GM12801 (cell line): ENCODE results near the gene ASPG.

Experiments used
- TF ChIP-seq, protein P1 (sequence below): IDR thresholded peaks from one replicate; pipeline ENCODE4 v1.5.1; 2011; ENCODE audit warnings: control low read depth; ENCODE audit not compliant: insufficient read length; ENCODE audit errors: extremely low read depth

ASPG gene

DNA sequence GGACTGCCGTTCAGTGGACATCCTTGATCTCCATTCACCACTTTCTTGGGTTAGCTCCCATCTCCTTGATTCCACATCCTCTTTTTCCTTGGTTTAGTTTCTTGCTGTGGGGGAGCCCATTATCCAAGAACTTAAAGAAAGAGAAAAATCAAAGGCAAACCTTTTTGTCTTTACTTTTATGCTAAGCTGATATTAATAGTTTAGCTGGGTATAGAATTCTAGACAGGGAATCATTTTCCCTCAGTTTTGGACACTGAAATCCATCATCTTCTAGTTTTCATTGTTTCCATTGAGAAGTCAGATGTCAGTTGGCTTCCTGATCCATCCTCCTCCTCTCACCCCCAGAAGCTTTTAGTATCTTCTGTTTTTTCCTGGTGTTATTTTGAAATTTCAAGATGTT is 44.1 kb downstream of the ASPG start:
- TF ChIP-seq, protein P1, sequence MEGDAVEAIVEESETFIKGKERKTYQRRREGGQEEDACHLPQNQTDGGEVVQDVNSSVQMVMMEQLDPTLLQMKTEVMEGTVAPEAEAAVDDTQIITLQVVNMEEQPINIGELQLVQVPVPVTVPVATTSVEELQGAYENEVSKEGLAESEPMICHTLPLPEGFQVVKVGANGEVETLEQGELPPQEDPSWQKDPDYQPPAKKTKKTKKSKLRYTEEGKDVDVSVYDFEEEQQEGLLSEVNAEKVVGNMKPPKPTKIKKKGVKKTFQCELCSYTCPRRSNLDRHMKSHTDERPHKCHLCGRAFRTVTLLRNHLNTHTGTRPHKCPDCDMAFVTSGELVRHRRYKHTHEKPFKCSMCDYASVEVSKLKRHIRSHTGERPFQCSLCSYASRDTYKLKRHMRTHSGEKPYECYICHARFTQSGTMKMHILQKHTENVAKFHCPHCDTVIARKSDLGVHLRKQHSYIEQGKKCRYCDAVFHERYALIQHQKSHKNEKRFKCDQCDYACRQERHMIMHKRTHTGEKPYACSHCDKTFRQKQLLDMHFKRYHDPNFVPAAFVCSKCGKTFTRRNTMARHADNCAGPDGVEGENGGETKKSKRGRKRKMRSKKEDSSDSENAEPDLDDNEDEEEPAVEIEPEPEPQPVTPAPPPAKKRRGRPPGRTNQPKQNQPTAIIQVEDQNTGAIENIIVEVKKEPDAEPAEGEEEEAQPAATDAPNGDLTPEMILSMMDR: no peak

DNA sequence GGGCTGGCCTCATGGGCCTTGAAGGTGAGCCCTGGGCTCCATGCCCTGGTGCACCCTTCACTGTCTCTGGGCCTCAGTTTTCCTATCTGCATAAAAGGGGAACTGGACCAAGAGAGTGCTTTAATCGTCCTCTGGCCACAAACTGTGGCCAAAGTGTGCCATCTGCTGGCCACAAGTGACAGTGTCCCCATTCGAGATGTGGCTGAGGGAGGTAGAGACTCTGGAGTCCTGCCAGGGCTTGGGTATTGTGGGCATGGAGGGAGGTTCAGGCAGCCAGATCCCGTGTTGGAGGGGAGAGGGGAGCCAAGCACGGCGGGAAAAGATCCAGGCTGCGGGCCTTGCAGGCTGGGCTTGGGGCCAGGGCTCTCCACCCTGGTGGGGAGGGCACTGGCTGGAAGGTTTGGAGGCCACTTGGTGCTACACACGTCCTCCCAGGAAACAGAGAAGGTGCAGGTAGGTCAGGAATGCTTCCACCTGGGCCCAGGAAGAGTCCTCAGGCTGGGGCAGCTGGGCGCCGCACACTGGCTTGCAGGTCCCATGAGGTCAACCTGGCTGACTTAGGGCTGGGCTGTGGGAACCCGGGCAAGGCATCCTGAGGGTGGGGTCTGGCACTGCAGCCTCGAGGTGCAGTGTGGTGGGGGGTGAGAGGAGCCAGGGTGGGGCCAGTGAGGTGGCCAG is 45.6 kb downstream of the ASPG start:
- TF ChIP-seq, protein P1: no peak

DNA sequence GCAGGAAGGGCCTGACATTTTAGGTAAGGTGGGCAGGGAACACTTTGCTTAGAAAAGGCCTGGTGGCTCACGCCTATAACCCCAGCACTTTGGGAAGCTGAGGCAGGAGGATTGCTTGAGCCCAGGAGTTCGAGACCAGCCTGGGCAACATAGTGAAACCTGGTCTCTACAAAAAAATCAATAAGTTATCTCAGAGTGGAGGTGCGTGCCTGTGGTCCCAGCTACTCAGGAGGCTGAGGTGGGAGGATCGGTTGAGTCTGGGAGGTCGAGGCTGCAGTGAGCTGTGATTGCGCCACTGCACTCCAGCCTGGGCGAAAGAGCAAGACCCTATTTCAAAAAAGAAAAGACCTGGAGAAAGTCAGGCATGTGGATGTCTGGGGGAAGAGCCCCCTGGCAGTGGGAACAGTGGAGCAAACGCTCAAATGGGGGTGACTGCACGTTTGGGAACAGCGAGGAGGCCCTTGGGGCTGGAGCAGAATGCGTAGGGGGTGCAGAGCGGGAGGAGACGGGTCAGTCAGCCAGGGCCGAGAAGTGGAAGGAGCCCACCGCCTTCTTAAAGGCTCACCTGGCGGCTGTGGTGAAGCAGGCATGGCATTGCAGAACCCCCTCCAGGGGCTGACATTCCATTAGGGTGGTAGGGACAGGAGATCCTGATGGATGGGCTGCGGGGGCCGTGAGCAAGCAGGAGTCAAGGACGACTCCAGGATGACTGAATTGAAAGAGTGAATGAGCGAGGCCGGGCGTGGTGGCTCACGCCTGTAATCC is 46.6 kb downstream of the ASPG start:
- TF ChIP-seq, protein P1: no peak

DNA sequence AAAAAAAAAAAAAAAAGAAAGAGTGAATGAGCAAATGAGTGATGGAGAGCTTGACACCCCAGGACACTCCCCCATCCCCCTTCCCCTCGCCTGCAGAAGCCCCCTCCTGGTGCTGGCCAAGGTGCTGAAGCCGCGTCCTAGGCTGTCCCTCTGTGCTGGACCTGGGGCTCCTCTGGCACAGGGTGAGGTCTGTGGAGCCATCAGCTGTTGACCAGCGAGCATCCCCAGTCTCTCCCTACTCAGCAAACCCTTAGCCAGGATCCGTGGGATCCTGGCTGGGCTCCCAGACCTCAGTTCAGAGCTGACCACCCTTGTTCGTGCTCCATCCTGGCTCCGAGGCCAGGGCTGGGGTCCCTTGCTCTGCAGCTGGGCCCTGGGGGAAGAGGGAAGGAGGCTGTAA is 47.5 kb downstream of the ASPG start:
- TF ChIP-seq, protein P1: no peak

DNA sequence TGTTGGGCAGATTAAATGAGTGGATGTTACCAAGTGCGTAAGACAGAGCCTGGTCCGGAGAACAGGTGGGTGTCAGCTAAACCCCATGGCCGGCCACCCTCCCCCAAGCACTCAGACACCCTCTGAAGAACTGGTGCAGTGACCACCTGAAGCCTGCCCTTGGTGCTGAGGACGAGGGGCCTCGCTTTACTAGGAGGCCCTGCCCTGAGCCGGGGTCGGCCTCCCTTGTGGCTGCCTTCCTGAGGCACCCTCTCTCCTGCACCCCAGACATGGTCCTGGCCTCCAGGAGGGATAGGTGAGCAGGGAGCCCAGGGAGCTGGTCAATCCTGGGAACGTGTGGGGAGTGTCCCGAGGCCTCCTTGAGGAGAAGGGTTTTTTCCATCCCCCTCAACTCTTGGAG is 48.0 kb downstream of the ASPG start:
- TF ChIP-seq, protein P1: no peak

DNA sequence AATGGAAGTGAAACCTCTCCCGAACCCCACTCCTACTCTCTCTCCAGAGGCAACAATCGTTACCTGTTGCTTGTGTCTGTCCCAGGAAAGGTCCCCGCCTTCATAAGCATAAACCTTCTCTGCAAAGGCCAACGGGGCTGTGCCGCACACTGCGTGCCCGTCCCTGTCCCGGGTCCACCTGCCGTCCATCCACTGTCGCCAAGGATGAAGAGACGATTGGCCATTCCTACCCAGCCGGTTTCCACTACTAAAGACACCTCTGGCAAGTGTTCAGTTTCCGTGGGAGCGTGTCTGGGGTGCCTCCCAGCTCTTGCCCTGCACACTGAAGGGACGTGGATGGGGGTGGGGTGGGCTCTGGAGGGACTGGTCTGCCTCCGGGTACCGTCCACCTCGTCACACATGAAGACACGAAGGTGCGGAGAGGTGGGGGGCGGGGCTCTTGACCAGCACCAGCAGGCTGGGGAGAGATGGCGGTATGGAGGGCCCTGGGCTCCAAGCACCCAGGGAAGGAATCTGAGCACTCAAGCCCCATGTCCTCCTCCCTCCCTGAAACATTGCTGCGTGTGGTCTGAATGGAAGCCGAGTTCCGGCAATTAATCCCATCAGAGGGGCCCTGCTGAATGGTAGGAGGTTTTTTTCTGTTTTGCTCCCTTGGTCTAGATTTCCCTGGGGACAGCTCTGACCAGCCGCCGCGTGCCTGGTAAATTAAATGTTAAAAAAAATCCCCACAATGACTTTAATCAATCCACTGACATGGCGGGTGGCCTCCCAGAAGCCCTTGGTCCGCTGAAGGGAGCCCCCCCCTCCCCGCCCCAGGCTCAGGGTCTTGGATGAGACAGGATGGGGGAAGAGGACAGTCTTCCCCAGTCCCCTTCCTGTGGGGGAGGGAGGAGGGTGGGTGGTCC is 48.8 kb downstream of the ASPG start:
- TF ChIP-seq, protein P1: no peak
